Neutrophil (primary cell): Measurements from ENCODE around the gene ACER1.

Experiments used
- H3K27ac ChIP-seq: fragments of 200-600 bp; sonication (generic); 2 replicates; pipeline ENCODE4 v1.5.1; 2016; ENCODE audit warnings: mild to moderate bottlenecking, moderate library complexity
- H3K27me3 ChIP-seq: fragments of 200-600 bp; sonication (generic); 2 replicates; pipeline ENCODE4 v1.6.0; 2016; ENCODE audit warnings: mild to moderate bottlenecking
- H3K36me3 ChIP-seq: fragments of 200-600 bp; sonication (generic); 2 replicates; pipeline ENCODE4 v1.5.1; 2017
- H3K4me1 ChIP-seq, 2 experiments: fragments of 200-600 bp in 1 of 2; sonication (generic) in 1 of 2; 1 replicate in 1 of 2; 2 replicates in 1 of 2; pipeline versions ENCODE4 v1.5.1 to v1.6.1; 2013 to 2016; ENCODE audit warnings: low read depth in 1 of 2, low read length in 1 of 2, mild to moderate bottlenecking in 1 of 2, moderate library complexity in 1 of 2; ENCODE audit not compliant: control insufficient read depth in 1 of 2, insufficient read depth in 1 of 2
- H3K4me3 ChIP-seq, 2 experiments: fragments of 200-600 bp in 1 of 2; sonication (generic) in 1 of 2; 1 replicate in 1 of 2; 2 replicates in 1 of 2; pipeline ENCODE4 v1.5.1; 2013 to 2016; ENCODE audit warnings: low read depth in 1 of 2, low read length in 1 of 2, mild to moderate bottlenecking in 1 of 2, moderate library complexity in 1 of 2
- H3K9me3 ChIP-seq: fragments of 200-600 bp; sonication (generic); 2 replicates; pipeline ENCODE4 v1.5.1; 2016
- TF ChIP-seq, protein P1 (sequence below): fragments of 200-600 bp; sonication (generic); IDR thresholded peaks from 2 replicates; pipeline ENCODE4 v1.5.1; 2016; ENCODE audit warnings: antibody characterized with exemption

Gene ACER1

DNA sequence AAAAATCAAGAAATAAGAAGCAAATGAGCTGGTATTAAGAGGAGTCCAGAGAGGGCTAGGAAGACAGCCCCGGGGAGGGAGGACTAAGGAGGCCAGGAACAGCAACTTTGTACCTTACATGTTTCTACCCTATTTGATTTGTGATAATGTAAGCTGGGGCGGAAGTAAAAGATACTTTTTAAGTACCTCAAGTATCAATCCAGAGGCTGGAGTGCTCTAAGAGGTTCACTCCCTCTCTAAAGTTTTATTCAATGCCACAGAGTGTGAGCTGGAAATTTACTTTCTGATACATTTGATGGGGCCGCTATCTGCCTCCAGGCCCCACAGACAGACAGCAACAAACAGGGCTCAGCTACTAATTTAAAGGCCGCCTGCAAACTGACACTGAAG, 65.0 kb downstream of the ACER1 start:
- H3K9me3 ChIP-seq = no peaks in the 10 kb centered on the region
- no peaks in the 10 kb centered on the region for H3K27me3 ChIP-seq
- no peak overlapping the region for H3K4me3 ChIP-seq
- TF ChIP-seq, protein P1, sequence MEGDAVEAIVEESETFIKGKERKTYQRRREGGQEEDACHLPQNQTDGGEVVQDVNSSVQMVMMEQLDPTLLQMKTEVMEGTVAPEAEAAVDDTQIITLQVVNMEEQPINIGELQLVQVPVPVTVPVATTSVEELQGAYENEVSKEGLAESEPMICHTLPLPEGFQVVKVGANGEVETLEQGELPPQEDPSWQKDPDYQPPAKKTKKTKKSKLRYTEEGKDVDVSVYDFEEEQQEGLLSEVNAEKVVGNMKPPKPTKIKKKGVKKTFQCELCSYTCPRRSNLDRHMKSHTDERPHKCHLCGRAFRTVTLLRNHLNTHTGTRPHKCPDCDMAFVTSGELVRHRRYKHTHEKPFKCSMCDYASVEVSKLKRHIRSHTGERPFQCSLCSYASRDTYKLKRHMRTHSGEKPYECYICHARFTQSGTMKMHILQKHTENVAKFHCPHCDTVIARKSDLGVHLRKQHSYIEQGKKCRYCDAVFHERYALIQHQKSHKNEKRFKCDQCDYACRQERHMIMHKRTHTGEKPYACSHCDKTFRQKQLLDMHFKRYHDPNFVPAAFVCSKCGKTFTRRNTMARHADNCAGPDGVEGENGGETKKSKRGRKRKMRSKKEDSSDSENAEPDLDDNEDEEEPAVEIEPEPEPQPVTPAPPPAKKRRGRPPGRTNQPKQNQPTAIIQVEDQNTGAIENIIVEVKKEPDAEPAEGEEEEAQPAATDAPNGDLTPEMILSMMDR = no peak
- H3K27ac ChIP-seq = no peak overlapping the region
- peaks cover 46% of the 10 kb centered on the region for H3K36me3 ChIP-seq
- H3K4me1 ChIP-seq = peaks cover 16 to 18% of the 10 kb centered on the region in 2 experiments

DNA sequence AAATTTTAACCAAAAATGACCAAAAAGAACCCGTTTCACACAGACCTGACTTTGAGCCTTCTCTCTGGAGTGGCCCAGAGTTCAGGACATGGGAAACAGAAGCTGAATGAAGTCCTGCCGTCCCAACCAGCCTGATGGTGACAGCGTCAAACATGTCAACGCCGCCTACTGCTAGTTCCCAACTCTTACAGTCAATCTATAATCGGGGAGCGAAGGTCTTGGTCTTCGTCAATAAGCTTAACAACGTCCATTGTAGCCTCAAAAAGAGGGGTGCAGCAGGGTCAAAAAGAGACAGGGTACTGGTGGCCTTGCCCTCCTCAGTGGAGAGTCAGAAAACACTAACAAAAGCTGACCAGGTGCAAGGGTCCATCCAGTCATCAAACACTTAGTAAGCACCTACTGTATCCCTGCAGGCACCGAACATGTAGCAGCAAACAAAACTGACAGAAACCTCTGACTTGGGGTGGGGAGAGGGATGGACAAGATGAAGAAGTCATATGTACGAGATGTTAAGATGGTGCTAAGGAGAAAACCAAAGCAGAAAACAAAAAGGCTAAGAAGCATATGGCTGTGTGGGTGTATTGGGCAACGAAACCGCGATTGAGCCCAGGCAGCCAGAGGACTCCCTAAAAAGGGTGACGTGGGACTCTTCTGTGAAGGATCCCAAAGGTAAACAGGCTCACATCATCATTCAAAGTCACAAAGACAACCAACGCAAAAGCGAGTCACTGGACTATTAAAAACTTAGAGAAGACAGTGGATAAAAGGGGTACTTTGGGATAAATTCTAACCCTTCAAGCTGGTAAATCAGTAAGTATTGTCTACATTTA, 65.6 kb downstream of the ACER1 start:
- H3K27ac ChIP-seq = no peak overlapping the region
- peaks cover 10 to 12% of the 10 kb centered on the region in 2 experiments for H3K4me1 ChIP-seq
- TF ChIP-seq, protein P1 = no peak
- no peaks in the 10 kb centered on the region for H3K9me3 ChIP-seq
- H3K36me3 ChIP-seq = peaks cover 51% of the 10 kb centered on the region
- no peak overlapping the region for H3K4me3 ChIP-seq
- no peaks in the 10 kb centered on the region for H3K27me3 ChIP-seq

DNA sequence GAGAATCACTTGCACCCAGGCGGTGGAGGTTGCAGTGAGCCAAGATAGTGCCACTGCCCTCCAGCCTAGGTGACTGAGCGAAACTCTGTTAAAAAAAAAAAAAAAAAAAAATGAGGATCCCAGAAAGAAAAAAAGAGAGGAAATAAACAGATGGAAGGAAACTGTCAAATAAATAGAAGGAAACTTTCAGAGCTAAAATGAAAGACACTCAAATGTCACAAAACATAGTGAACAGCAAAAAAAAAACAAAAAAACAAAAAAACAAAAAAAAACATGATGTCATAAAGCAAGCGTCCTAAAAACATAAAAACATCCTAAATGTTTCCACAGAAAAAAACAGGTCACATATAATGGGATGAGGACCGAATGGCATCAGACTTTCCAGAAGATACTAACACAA, 68.6 kb downstream of the ACER1 start:
- TF ChIP-seq, protein P1 = no peak
- Histone ChIP-seq H3K36me3 (peaks cover 70% of the 10 kb centered on the region), H3K4me3 (no peak overlapping the region), H3K27me3 (no peaks in the 10 kb centered on the region), H3K27ac (no peak overlapping the region), H3K9me3 (no peaks in the 10 kb centered on the region), H3K4me1 (no peaks in the 10 kb centered on the region)

DNA sequence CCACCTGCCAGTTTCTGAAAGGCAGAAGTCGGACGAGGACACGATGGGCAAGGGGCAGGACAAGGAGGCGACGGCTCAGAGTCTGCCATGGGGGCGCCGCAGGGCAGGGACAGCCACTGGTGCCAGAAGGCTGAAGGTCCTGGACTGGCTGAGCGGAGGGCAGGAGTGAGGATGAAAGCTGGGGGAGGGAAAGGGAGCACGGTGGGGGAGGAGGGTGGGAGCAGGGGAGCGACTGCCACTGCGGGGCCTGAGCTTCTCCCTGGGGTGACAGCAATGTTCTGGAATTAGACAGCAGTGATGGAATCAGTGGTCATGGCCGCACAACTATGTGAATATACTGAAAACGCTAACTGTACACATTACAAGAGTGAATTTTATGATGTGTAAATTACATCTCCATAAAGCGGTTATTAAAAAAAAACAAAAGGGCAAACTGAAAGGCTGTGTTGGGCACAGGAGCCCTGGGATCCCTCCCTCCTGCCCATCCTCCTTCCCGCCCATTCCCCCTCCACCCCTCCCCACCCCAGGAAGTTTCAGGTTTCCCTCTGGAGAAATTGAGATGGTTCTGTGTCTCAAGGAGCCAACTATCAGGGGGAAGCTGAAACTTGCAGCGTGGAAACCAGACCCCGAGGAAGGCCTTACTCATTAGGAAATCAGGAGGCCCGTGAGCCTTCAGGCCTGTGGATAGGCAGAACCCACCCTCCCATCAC, 69.5 kb downstream of the ACER1 start:
- Histone ChIP-seq H3K27ac (no peak overlapping the region), H3K36me3 (peaks cover 68% of the 10 kb centered on the region)
- TF ChIP-seq, protein P1 = no peak

DNA sequence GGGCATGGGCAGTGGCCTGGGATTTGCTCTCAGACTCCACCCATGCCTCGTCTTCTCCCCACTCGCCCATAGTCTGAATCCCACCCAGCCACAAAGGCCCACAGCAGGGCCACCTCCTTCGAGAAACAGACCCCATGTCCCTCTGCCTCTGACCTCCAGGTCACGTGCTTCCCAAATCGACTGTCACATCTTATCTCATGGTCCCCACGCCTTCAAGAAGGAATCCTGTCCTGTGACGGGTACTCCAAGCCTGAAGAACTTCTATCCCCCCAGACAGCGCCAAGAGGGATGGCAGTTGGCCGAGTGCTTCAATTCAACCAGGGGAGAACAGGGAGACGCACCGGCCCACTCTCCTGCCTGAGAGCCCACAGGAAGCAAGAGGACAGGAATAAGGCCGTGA, 70.1 kb downstream of the ACER1 start:
- no peak overlapping the region for H3K4me3 ChIP-seq
- H3K27ac ChIP-seq = no peak overlapping the region
- H3K36me3 ChIP-seq = peaks cover 69% of the 10 kb centered on the region
- no peaks in the 10 kb centered on the region for H3K4me1 ChIP-seq
- no peaks in the 10 kb centered on the region for H3K27me3 ChIP-seq
- H3K9me3 ChIP-seq = no peaks in the 10 kb centered on the region
- TF ChIP-seq, protein P1 = no peak

More for the DNA sequence above, 69.5 kb downstream of the ACER1 start:
- Histone ChIP-seq H3K27me3 (no peaks in the 10 kb centered on the region), H3K4me1 (no peaks in the 10 kb centered on the region), H3K9me3 (no peaks in the 10 kb centered on the region), H3K4me3 (no peak overlapping the region)
